Neural progenitor cell (in vitro differentiated cells): Measurements from ENCODE around the gene CDC42BPA. TPM values are rescaled to one million over a fixed set of nuclear protein-coding genes. Genes with fewer than 3 reads are reported as not detected.

Experiments used
- DNase-seq: peaks from one replicate; pipeline ENCODE4 v3.0.0-alpha.2; 2016; ENCODE audit warnings: low spot score
- H2AFZ ChIP-seq: fragments of 200-600 bp; sonication (generic); replicated peaks from 2 replicates; pipeline ENCODE4 v1.6.1; 2016; ENCODE audit warnings: antibody characterized with exemption
- H3F3A ChIP-seq: fragments of 200-600 bp; sonication (generic); 2 replicates; pipeline ENCODE4 v1.6.1; 2016; ENCODE audit warnings: antibody characterized with exemption, low read depth
- H3K27ac ChIP-seq: fragments of 200-600 bp; sonication (generic); 2 replicates; pipeline ENCODE4 v1.5.1; 2016; ENCODE audit warnings: mild to moderate bottlenecking
- H3K27me3 ChIP-seq: fragments of 200-600 bp; sonication (generic); 2 replicates; pipeline ENCODE4 v1.6.1; 2016; ENCODE audit warnings: mild to moderate bottlenecking, moderate library complexity
- H3K36me3 ChIP-seq: fragments of 200-600 bp; sonication (generic); 2 replicates; pipeline ENCODE4 v1.5.1; 2016
- H3K4me1 ChIP-seq: fragments of 200-600 bp; sonication (generic); 2 replicates; pipeline ENCODE4 v1.6.1; 2016; ENCODE audit warnings: mixed run types
- H3K4me2 ChIP-seq: fragments of 200-600 bp; sonication (generic); 2 replicates; pipeline ENCODE4 v1.6.1; 2016
- H3K4me3 ChIP-seq: fragments of 200-600 bp; sonication (generic); 2 replicates; pipeline ENCODE4 v1.5.1; 2016
- H3K79me2 ChIP-seq: fragments of 200-600 bp; sonication (generic); 2 replicates; pipeline ENCODE4 v1.6.1; 2016; ENCODE audit warnings: low read depth
- H3K9ac ChIP-seq: fragments of 200-600 bp; sonication (generic); 2 replicates; pipeline ENCODE4 v1.6.1; 2016
- H3K9me3 ChIP-seq: fragments of 200-600 bp; sonication (generic); 2 replicates; pipeline ENCODE4 v1.5.1; 2016; ENCODE audit warnings: low read depth
- H4K20me1 ChIP-seq: fragments of 200-600 bp; sonication (generic); 2 replicates; pipeline ENCODE4 v1.6.1; 2016; ENCODE audit warnings: low read depth
- H3K27ac Mint-ChIP-seq: 3 replicates; pipeline ENCODE4 v1.8.0; 2021; ENCODE audit warnings: mixed read lengths
- H3K27me3 Mint-ChIP-seq: 2 replicates; pipeline ENCODE4 v1.8.0; 2022; ENCODE audit warnings: low read depth, mild to moderate bottlenecking, inconsistent platforms, moderate library complexity, mixed read lengths; ENCODE audit not compliant: insufficient read depth
- H3K36me3 Mint-ChIP-seq: 3 replicates; pipeline ENCODE4 v1.8.0; 2021; ENCODE audit warnings: mixed read lengths
- H3K4me1 Mint-ChIP-seq: 3 replicates; pipeline ENCODE4 v1.8.0; 2021; ENCODE audit warnings: mixed read lengths
- H3K4me3 Mint-ChIP-seq: 3 replicates; pipeline ENCODE4 v1.8.0; 2021; ENCODE audit warnings: mild to moderate bottlenecking, moderate library complexity, mixed read lengths
- H3K9me3 Mint-ChIP-seq: 3 replicates; pipeline ENCODE4 v1.8.0; 2020; ENCODE audit warnings: mixed read lengths
- CTCF ChIP-seq: fragments of 200-600 bp; sonication (generic); IDR thresholded peaks from 2 replicates; pipeline ENCODE4 v1.5.1; 2017; ENCODE audit warnings: antibody characterized with exemption, mild to moderate bottlenecking
- EZH2 ChIP-seq: fragments of 200-600 bp; sonication (generic); IDR thresholded peaks from 2 replicates; pipeline ENCODE4 v1.6.1; 2017; ENCODE audit warnings: antibody characterized with exemption, mild to moderate bottlenecking, moderate library complexity
- EZH2phosphoT487 ChIP-seq: fragments of 200-600 bp; sonication (generic); IDR thresholded peaks from 2 replicates; pipeline ENCODE4 v1.6.1; 2017; ENCODE audit warnings: antibody characterized with exemption
- total RNA-seq: library from RNA; depleted of rRNA; stranded (reverse); fragments of >200 nt; gene quantifications from 2 replicates; pipeline ENCODE4 v1.2.3, GENCODE V29; 2015; ENCODE audit warnings: low replicate concordance

CDC42BPA gene
- total RNA-seq, 1 donor from 2014 or later = 54.7 TPM

- peaks cover 2% of the 10 kb centered on the region for H3K27me3 Mint-ChIP-seq
- H3K27ac Mint-ChIP-seq = no peak overlapping the region
- Histone ChIP-seq H3K4me1 (no peaks in the 10 kb centered on the region), H2AFZ (no peak overlapping the region), H3K36me3 (no peaks in the 10 kb centered on the region), H3K79me2 (peaks cover 4% of the 10 kb centered on the region), H3K9me3 (no peaks in the 10 kb centered on the region), H3K4me2 (no peak overlapping the region), H3K27ac (no peak overlapping the region), H3K4me3 (no peak overlapping the region), H4K20me1 (no peaks in the 10 kb centered on the region), H3F3A (no peaks in the 10 kb centered on the region), H3K27me3 (no peaks in the 10 kb centered on the region), H3K9ac (no peak overlapping the region)
- no peaks in the 10 kb centered on the region for H3K4me1 Mint-ChIP-seq
- H3K36me3 Mint-ChIP-seq = peaks cover 4% of the 10 kb centered on the region
- H3K4me3 Mint-ChIP-seq = no peak overlapping the region
- H3K9me3 Mint-ChIP-seq = no peaks in the 10 kb centered on the region
- no peak for DNase-seq
- TF ChIP-seq EZH2phosphoT487 (no peak), CTCF (no peak), EZH2 (no peak)
These were observed 162.6 kb downstream of the CDC42BPA start for GRCh38 chr1:227155688-227156087.

- Mint-ChIP-seq H3K9me3 (no peaks in the 10 kb centered on the region), H3K4me3 (no peak overlapping the region), H3K4me1 (no peaks in the 10 kb centered on the region), H3K27ac (no peak overlapping the region), H3K36me3 (peaks cover 4% of the 10 kb centered on the region), H3K27me3 (peaks cover 2% of the 10 kb centered on the region)
- Histone ChIP-seq H3K4me2 (no peak overlapping the region), H3K9me3 (no peaks in the 10 kb centered on the region), H3K36me3 (no peaks in the 10 kb centered on the region), H3K4me3 (no peak overlapping the region), H3F3A (peaks cover 3% of the 10 kb centered on the region), H3K27ac (no peak overlapping the region), H3K27me3 (no peaks in the 10 kb centered on the region), H2AFZ (no peak overlapping the region), H3K9ac (no peak overlapping the region), H4K20me1 (no peaks in the 10 kb centered on the region), H3K4me1 (no peaks in the 10 kb centered on the region), H3K79me2 (peaks cover 4% of the 10 kb centered on the region)
- no peak for TF ChIP-seq CTCF
- TF ChIP-seq EZH2phosphoT487 = no peak
- no peak for TF ChIP-seq EZH2
- DNase-seq = no peak
These were observed 163.3 kb downstream of the CDC42BPA start for GRCh38 chr1:227155004-227155403.

GRCh38 chr1:227152525-227152924 lies 165.8 kb downstream of the CDC42BPA start:
- H3K4me1 ChIP-seq = no peaks in the 10 kb centered on the region
- DNase-seq = no peak
- no peak overlapping the region for H3K9ac ChIP-seq
- H3K4me2 ChIP-seq = no peak overlapping the region
- H3K27me3 Mint-ChIP-seq = no peaks in the 10 kb centered on the region
- no peaks in the 10 kb centered on the region for H3K36me3 ChIP-seq
- H3K4me1 Mint-ChIP-seq = no peaks in the 10 kb centered on the region
- no peak overlapping the region for H3K27ac Mint-ChIP-seq
- H3K27ac ChIP-seq = no peak overlapping the region
- peaks cover 6% of the 10 kb centered on the region for H3K36me3 Mint-ChIP-seq
- H3K4me3 ChIP-seq = no peak overlapping the region
- no peaks in the 10 kb centered on the region for H3K9me3 ChIP-seq
- H3K9me3 Mint-ChIP-seq = no peaks in the 10 kb centered on the region
- H3K4me3 Mint-ChIP-seq = no peak overlapping the region
- no peaks in the 10 kb centered on the region for H4K20me1 ChIP-seq
- H3K27me3 ChIP-seq = no peaks in the 10 kb centered on the region
- TF ChIP-seq EZH2phosphoT487 (no peak), CTCF (no peak), EZH2 (no peak)
- H2AFZ ChIP-seq = no peak overlapping the region
- peaks cover 3% of the 10 kb centered on the region for H3F3A ChIP-seq
- H3K79me2 ChIP-seq = peaks cover 4% of the 10 kb centered on the region

GRCh38 chr1:227140376-227140775 lies 177.9 kb downstream of the CDC42BPA start:
- Mint-ChIP-seq H3K4me3 (no peak overlapping the region), H3K27me3 (no peaks in the 10 kb centered on the region), H3K27ac (no peak overlapping the region), H3K4me1 (no peaks in the 10 kb centered on the region), H3K9me3 (no peaks in the 10 kb centered on the region), H3K36me3 (peaks cover 12% of the 10 kb centered on the region)
- Histone ChIP-seq H3K4me1 (no peaks in the 10 kb centered on the region), H4K20me1 (no peaks in the 10 kb centered on the region), H3K27ac (no peak overlapping the region), H3K4me2 (no peak overlapping the region), H3K36me3 (no peaks in the 10 kb centered on the region), H3K27me3 (no peaks in the 10 kb centered on the region), H3K9me3 (no peaks in the 10 kb centered on the region), H2AFZ (no peak overlapping the region), H3K4me3 (no peak overlapping the region), H3F3A (no peaks in the 10 kb centered on the region), H3K79me2 (no peaks in the 10 kb centered on the region), H3K9ac (no peak overlapping the region)
- DNase-seq = no peak
- TF ChIP-seq CTCF = no peak
